Dendritic cell treated with granulocyte-macrophage colony-stimulating factor and Interleukin-4, amounts not matched to agents 40 ng/mL and 50 ng/mL, for 4 days (primary cell): ENCODE results near the gene CDC42SE1.
A peak's percentile ranks its signal among the peaks of the same experiment; 100 is the strongest.

Experiments used
- H3K27ac Mint-ChIP-seq: one replicate; pipeline ENCODE4 v1.8.0; 2022; ENCODE audit warnings: mild to moderate bottlenecking, mixed read lengths
- H3K27me3 Mint-ChIP-seq: one replicate; pipeline ENCODE4 v1.8.0; 2022; ENCODE audit warnings: mild to moderate bottlenecking, mixed read lengths
- H3K36me3 Mint-ChIP-seq: one replicate; pipeline ENCODE4 v1.8.0; 2022; ENCODE audit warnings: low read depth, mixed read lengths
- H3K4me1 Mint-ChIP-seq: one replicate; pipeline ENCODE4 v1.8.0; 2022; ENCODE audit warnings: low read depth, mixed read lengths
- H3K4me3 Mint-ChIP-seq: one replicate; pipeline ENCODE4 v1.8.0; 2022; ENCODE audit warnings: mild to moderate bottlenecking, moderate library complexity, mixed read lengths
- H3K9me3 Mint-ChIP-seq: one replicate; pipeline ENCODE4 v1.8.0; 2022; ENCODE audit warnings: mixed read lengths
- intact Hi-C: fragments of 100-400 bp; cut with micrococcal nuclease; formaldehyde crosslinking; loops from one replicate; pipeline ENCODE4 v1.15.0; 2022

CDC42SE1 gene

DNA sequence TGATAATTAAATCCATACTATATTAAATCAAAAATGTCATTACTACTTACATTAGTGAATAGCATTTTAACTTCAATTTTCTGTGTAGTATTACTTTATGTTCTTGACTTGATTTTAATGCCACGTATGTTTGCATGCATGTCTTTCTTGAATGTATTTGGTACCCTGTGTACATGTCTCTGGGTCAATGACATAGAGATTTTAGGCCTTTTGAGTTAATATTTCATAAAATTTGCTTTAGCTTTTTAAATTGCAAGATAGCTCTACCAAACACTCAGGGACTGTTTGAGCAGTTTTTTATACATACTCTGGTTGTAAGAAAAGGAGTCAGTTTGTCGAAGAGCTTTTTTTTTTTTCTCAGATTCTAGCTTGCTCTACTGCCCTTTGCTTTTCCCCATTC is 2.3 kb upstream of the CDC42SE1 start:
- H3K27ac Mint-ChIP-seq = no peak overlapping the region
- no peak overlapping the region for H3K4me3 Mint-ChIP-seq
- peaks cover 30% of the 10 kb centered on the region for H3K36me3 Mint-ChIP-seq
- intact Hi-C loops = no loop called here
- H3K27me3 Mint-ChIP-seq = no peaks in the 10 kb centered on the region
- no peaks in the 10 kb centered on the region for H3K9me3 Mint-ChIP-seq
- peaks cover 37% of the 10 kb centered on the region for H3K4me1 Mint-ChIP-seq

DNA sequence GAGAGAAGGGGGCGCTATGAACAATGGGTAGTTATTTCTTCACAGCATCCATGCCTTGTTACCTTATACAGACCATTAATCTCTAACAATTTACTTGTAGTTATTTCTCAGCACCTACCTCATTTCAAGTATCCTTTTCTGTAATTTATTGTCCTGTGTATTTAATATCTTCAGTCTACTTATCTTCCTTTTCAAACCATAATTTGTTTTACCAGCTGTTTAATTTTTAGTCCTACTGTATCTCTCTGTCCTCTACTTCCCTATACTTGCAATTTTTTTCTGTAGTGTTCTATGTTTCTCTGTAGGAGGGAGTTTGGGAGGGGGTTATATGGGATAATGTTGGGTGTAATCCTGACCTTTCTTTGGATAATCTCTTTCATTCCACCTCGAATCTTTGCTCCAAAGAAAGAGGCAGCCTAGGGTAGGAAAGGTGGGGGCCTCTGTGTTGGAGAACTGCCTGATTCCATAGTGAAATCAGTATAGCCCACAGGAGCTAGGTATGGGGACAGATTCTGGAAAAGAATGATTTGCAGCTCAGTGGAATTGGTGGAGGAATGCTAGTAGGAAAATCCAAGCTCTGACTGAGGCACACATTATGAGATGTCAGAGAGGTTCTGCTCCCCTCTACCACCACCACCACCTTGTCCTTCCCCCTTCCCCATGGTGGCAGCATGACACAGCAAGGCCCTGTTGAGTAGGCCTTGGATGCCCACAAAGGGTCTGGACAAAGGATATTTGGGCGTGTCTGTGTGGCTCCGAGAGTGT is 1.4 kb upstream of the CDC42SE1 start:
- intact Hi-C loops = no loop called here
- H3K9me3 Mint-ChIP-seq = no peaks in the 10 kb centered on the region
- no peak overlapping the region for H3K4me3 Mint-ChIP-seq
- H3K27me3 Mint-ChIP-seq = no peaks in the 10 kb centered on the region
- no peak overlapping the region for H3K27ac Mint-ChIP-seq
- peaks cover 38% of the 10 kb centered on the region for H3K36me3 Mint-ChIP-seq
- H3K4me1 Mint-ChIP-seq = peaks cover 46% of the 10 kb centered on the region

DNA sequence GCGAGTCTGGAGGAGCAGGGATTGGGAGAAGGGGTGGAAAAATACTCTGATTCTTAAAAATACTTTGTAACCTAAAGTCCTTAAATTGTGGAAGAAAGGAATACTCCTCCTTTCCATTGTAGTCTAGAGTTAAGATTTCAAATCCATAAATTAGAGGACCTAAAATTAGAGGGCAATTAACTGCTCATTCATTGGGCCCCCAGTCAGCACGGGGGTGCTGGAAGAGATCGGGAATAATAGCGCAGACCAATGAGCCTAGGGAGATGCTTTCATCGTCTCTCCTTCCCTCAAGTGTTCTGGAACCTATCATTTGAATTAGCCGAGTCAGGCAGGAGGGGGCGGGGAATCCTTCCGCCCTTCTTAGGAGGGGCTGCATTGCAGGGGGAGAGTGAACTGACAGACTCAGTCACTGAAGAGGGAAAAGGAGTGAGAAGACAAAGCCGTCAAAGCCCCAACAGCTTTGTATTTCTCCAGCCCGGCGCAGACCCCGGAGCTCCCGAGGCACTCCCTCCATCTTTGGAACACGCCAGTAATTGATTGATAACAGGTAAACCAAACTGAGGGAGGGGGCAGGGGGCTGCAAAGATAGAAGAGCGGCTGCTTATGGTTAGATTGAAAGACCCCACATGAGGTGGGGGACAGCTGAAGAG is 710 bp upstream of the CDC42SE1 start, which contains the start of gene MLLT11:
MLLT11 (plus strand) TSS at position 391 of the 650 bp plus-strand sequence. CDS start 6,828 bp downstream, outside the sequence.
- intact Hi-C loops = no loop called here
- Mint-ChIP-seq H3K4me1 (peaks cover 51% of the 10 kb centered on the region), H3K36me3 (peaks cover 45% of the 10 kb centered on the region)

GRCh38 chr1:151058692-151059091 is 730 bp downstream of the CDC42SE1 start:
- H3K27ac Mint-ChIP-seq = peak overlapping the region; percentile 95

More for the DNA sequence above, 710 bp upstream of the CDC42SE1 start, which contains the start of gene MLLT11:
- peak within 1 kb of the TSS; percentile 86 for H3K4me3 Mint-ChIP-seq
- H3K9me3 Mint-ChIP-seq = no peaks in the 10 kb centered on the region
- H3K27me3 Mint-ChIP-seq = no peaks in the 10 kb centered on the region
- H3K27ac Mint-ChIP-seq = peak within 1 kb of the TSS; percentile 95

DNA sequence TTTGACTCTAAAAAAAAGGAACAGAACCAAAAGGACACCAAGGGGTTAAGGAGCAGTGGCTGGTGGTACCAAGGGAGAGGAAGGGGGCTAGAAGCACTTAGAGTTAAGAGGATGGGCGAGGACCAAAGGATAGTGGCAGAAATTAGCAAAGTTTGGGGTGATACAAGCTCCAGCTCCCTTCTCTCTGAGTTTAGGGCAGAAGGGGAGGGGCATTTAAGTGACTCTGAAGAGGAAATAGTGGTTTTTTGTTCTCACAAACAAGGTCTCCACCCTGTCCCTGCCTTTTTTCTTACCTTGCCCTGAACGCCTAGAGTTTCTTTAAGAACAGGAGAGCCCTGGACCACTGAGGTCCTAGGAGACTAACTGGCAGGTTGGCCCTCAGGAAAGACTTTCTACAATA is 3.3 kb downstream of the CDC42SE1 start:
- peak overlapping the region; percentile 86 for H3K4me3 Mint-ChIP-seq
- H3K27ac Mint-ChIP-seq = no peak overlapping the region
- no peaks in the 10 kb centered on the region for H3K27me3 Mint-ChIP-seq
- peaks cover 72% of the 10 kb centered on the region for H3K4me1 Mint-ChIP-seq
- intact Hi-C loops = loop anchor here (5.0 kb wide), 1 partner anchor 34 kb away; no protein-coding TSS in a partner anchor
- no peaks in the 10 kb centered on the region for H3K9me3 Mint-ChIP-seq
- peaks cover 83% of the 10 kb centered on the region for H3K36me3 Mint-ChIP-seq

More at GRCh38 chr1:151058692-151059091, 730 bp downstream of the CDC42SE1 start:
- intact Hi-C loops = loop anchor here (5.0 kb wide), 1 partner anchor 36 kb away; no protein-coding TSS in a partner anchor
- Mint-ChIP-seq H3K4me1 (peaks cover 57% of the 10 kb centered on the region), H3K4me3 (peak overlapping the region; percentile 86), H3K27me3 (no peaks in the 10 kb centered on the region), H3K9me3 (no peaks in the 10 kb centered on the region), H3K36me3 (peaks cover 59% of the 10 kb centered on the region)

DNA sequence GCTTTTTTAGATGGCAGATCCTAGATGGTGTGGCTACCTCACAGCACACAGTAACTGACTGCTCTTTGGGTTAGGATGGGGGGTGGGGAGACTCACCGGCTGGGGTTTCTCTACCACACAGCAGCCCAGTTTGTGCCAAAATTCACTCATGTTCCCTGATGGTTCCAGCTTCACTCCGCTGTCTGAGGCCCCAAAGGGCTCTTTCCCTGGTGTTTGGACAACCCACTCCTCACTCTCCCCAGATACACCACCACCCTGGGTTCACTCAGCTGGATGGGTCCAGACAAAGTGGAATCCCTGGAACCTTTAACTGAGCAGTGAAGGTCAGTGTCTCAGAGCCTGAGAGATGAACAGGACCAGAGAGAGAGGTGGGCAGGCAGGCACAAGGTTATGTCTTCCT is 3.8 kb downstream of the CDC42SE1 start:
- intact Hi-C loops = loop anchor here (5.0 kb wide), 1 partner anchor 33 kb away; no protein-coding TSS in a partner anchor
- Mint-ChIP-seq H3K4me1 (peaks cover 66% of the 10 kb centered on the region), H3K36me3 (peaks cover 85% of the 10 kb centered on the region), H3K27ac (no peak overlapping the region), H3K27me3 (no peaks in the 10 kb centered on the region), H3K9me3 (no peaks in the 10 kb centered on the region), H3K4me3 (peak overlapping the region; percentile 86)

GRCh38 chr1:151054971-151055547 is 4.4 kb downstream of the CDC42SE1 start:
- Mint-ChIP-seq H3K4me3 (no peak overlapping the region), H3K27ac (no peak overlapping the region), H3K4me1 (peaks cover 61% of the 10 kb centered on the region), H3K9me3 (no peaks in the 10 kb centered on the region), H3K27me3 (no peaks in the 10 kb centered on the region), H3K36me3 (peaks cover 90% of the 10 kb centered on the region)
- intact Hi-C loops = loop anchor here (5.0 kb wide), 1 partner anchor 33 kb away; no protein-coding TSS in a partner anchor

DNA sequence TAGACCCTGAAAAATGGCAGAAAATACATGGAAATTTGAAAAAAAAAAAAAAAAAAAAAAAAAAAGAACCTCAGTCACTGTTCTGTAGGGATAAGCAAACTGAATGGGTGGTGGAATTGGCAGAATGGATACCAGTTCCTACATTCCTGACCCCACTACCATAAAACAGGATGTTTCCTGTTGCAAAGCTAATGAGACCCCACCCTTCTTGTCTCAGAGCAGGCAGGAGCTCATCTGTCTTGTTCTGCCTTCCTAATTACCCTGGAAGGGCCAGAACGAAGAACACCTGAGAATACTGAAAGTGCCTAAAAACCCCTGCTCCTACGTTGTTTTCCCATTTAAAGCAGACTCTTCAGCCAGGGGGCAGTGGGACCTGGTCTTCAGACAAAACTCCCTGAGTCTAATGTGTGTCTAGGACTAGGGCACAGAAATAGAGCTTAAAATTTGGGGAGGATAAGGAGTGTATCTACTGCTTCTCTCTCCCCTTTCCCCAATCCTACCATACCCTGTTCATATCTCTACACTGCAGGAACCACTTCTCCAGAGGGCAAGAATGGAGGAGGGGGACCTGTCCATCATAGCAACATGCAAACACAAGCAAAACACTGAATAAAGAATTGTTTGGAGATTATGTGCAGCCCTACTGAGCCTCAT is 7.9 kb downstream of the CDC42SE1 start:
- intact Hi-C loops = no loop called here
- H3K4me3 Mint-ChIP-seq = no peak overlapping the region
- peaks cover 55% of the 10 kb centered on the region for H3K4me1 Mint-ChIP-seq
- H3K27me3 Mint-ChIP-seq = peaks cover 15% of the 10 kb centered on the region
- no peaks in the 10 kb centered on the region for H3K9me3 Mint-ChIP-seq
- H3K36me3 Mint-ChIP-seq = peaks cover 65% of the 10 kb centered on the region
- H3K27ac Mint-ChIP-seq = no peak overlapping the region

- H3K27ac Mint-ChIP-seq = no peak overlapping the region
These were observed 9.3 kb downstream of the CDC42SE1 start for GRCh38 chr1:151050051-151050688.

DNA sequence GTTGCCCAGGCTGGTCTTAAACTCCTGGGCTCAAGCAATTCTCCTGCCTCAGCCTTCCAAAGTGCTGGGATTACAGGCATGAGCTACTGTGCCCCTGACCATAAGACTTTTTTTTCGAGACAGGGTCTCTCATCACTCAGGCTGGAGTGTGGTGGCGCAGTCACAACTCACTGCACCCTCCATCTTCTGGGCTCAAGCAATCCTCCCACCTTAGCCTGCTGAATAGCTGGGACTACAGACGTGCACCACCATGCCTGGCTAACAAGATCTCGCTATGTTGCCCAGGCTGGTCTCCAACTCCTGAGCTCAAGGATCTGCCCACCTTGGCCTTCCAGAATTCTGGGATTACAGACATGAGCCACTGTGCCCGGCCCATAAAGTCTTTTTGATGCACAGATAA is 10.0 kb downstream of the CDC42SE1 start:
- Mint-ChIP-seq H3K27ac (no peak overlapping the region), H3K36me3 (peaks cover 46% of the 10 kb centered on the region), H3K27me3 (peaks cover 18% of the 10 kb centered on the region), H3K4me1 (peaks cover 47% of the 10 kb centered on the region), H3K4me3 (no peak overlapping the region), H3K9me3 (no peaks in the 10 kb centered on the region)
- intact Hi-C loops = no loop called here

More at GRCh38 chr1:151050051-151050688, 9.3 kb downstream of the CDC42SE1 start:
- H3K36me3 Mint-ChIP-seq = peaks cover 53% of the 10 kb centered on the region
- peaks cover 53% of the 10 kb centered on the region for H3K4me1 Mint-ChIP-seq
- peaks cover 18% of the 10 kb centered on the region for H3K27me3 Mint-ChIP-seq
- no peaks in the 10 kb centered on the region for H3K9me3 Mint-ChIP-seq
- intact Hi-C loops = no loop called here
- H3K4me3 Mint-ChIP-seq = no peak overlapping the region

- peak overlapping the region; percentile 87 for H3K4me3 Mint-ChIP-seq
- peak overlapping the region; percentile 59 for H3K27ac Mint-ChIP-seq
- peaks cover 47% of the 10 kb centered on the region for H3K4me1 Mint-ChIP-seq
- H3K9me3 Mint-ChIP-seq = no peaks in the 10 kb centered on the region
- H3K27me3 Mint-ChIP-seq = peaks cover 18% of the 10 kb centered on the region
- intact Hi-C loops = no loop called here
- H3K36me3 Mint-ChIP-seq = peaks cover 37% of the 10 kb centered on the region
These were observed 10.8 kb downstream of the CDC42SE1 start for GRCh38 chr1:151048645-151049032.

DNA sequence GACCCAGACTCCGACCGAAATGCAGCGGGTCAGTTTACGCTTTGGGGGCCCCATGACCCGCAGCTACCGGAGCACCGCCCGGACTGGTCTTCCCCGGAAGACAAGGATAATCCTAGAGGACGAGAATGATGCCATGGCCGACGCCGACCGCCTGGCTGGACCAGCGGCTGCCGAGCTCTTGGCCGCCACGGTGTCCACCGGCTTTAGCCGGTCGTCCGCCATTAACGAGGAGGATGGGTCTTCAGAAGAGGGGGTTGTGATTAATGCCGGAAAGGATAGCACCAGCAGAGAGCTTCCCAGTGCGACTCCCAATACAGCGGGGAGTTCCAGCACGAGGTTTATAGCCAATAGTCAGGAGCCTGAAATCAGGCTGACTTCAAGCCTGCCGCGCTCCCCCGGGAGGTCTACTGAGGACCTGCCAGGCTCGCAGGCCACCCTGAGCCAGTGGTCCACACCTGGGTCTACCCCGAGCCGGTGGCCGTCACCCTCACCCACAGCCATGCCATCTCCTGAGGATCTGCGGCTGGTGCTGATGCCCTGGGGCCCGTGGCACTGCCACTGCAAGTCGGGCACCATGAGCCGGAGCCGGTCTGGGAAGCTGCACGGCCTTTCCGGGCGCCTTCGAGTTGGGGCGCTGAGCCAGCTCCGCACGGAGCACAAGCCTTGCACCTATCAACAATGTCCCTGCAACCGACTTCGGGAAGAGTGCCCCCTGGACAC is 11.3 kb downstream of the CDC42SE1 start:
- Mint-ChIP-seq H3K27ac (peak overlapping the region; percentile 59), H3K4me1 (peaks cover 44% of the 10 kb centered on the region), H3K36me3 (peaks cover 32% of the 10 kb centered on the region), H3K27me3 (peaks cover 18% of the 10 kb centered on the region), H3K9me3 (no peaks in the 10 kb centered on the region), H3K4me3 (peak overlapping the region; percentile 87)
- intact Hi-C loops = no loop called here

GRCh38 chr1:151047591-151047924 is 11.9 kb downstream of the CDC42SE1 start, which contains the start of gene C1orf56:
TSS of gene C1orf56 (plus strand) at chr1:151047751. CDS start at chr1:151047848, 97 bp downstream.
- peaks cover 18% of the 10 kb centered on the region for H3K27me3 Mint-ChIP-seq
- H3K36me3 Mint-ChIP-seq = peaks cover 27% of the 10 kb centered on the region
- intact Hi-C loops = no loop called here
- H3K9me3 Mint-ChIP-seq = no peaks in the 10 kb centered on the region
- peak within 1 kb of the TSS; percentile 59 for H3K27ac Mint-ChIP-seq
- peaks cover 40% of the 10 kb centered on the region for H3K4me1 Mint-ChIP-seq
- peak within 1 kb of the TSS; percentile 87 for H3K4me3 Mint-ChIP-seq
